Testis (tissue), 3 donors: ENCODE measurements around the gene ANKRD55. TPM values are rescaled to one million over a fixed set of nuclear protein-coding genes. Genes with fewer than 3 reads are reported as not detected.

Experiments used
- DNase-seq: peaks from one replicate; pipeline ENCODE4 v3.0.0-alpha.2; 2019
- H3K27ac ChIP-seq, 2 donors: fragments of 200-600 bp; sonication (generic); one replicate each; pipeline ENCODE4 v1.5.1; 2019
- H3K27me3 ChIP-seq: fragments of 200-600 bp; sonication (generic); one replicate; pipeline ENCODE4 v1.5.1; 2019
- H3K36me3 ChIP-seq: fragments of 200-600 bp; sonication (generic); one replicate; pipeline ENCODE4 v1.5.1; 2017; ENCODE audit warnings: low read depth; ENCODE audit errors: missing control alignments
- H3K4me1 ChIP-seq: fragments of 200-600 bp; sonication (generic); one replicate; pipeline ENCODE4 v1.5.1; 2019
- H3K4me3 ChIP-seq, 2 donors: fragments of 200-600 bp; sonication (generic); one replicate each; pipeline ENCODE4 v1.5.1; 2017 to 2019
- H3K9me3 ChIP-seq: fragments of 200-600 bp; sonication (generic); one replicate; pipeline ENCODE4 v1.5.1; 2017
- POLR2A ChIP-seq: fragments of 450-650 bp; IDR thresholded peaks from one replicate; pipeline ENCODE4 v1.6.1; 2017; ENCODE audit warnings: antibody characterized with exemption, mild to moderate bottlenecking, moderate library complexity
- WGBS, 2 donors: methylation state at CpG; one replicate each; pipeline ENCODE4 v1.1.5; 2018; 5-methylcytosine and 5-hydroxymethylcytosine counted together
- intact Hi-C: fragments of 100-400 bp; cut with DNase I; formaldehyde crosslinking; loops from one replicate; pipeline ENCODE4 v1.15.1; 2023; ENCODE audit warnings: low total_unique reads
- polyA plus RNA-seq: library from polyadenylated mRNA; stranded (reverse); fragments of 350-450 nt; fragmentation: Illumina TruSeq; extraction: RNeasy Lipid Tissue Mini Kit (QIAGEN cat#74804); gene quantifications from one replicate; pipeline ENCODE4 v1.2.3, GENCODE V29; 2014; ENCODE audit warnings: low read depth, low replicate concordance; ENCODE audit not compliant: insufficient read depth
- total RNA-seq, 2 donors: library from RNA; depleted of rRNA; stranded (reverse); fragments of >200 nt; gene quantifications; one replicate each; pipeline ENCODE4 v1.2.3, GENCODE V29; 2016
- TF ChIP-seq, protein P1 (sequence below), 3 experiments: fragments of 450-650 bp in 2 of 3; fragments of 200-600 bp in 1 of 3; sonication (generic) in 1 of 3; IDR thresholded peaks; one replicate each; pipeline ENCODE4 v1.5.1; 2016 to 2019; ENCODE audit warnings: antibody characterized with exemption in 3 of 3, mild to moderate bottlenecking in 2 of 3, moderate library complexity in 1 of 3

Gene ANKRD55
- total and polyA plus RNA-seq, 3 donors from 2014 or later = 6.1 to 28.1 (median 6.2) TPM

DNA sequence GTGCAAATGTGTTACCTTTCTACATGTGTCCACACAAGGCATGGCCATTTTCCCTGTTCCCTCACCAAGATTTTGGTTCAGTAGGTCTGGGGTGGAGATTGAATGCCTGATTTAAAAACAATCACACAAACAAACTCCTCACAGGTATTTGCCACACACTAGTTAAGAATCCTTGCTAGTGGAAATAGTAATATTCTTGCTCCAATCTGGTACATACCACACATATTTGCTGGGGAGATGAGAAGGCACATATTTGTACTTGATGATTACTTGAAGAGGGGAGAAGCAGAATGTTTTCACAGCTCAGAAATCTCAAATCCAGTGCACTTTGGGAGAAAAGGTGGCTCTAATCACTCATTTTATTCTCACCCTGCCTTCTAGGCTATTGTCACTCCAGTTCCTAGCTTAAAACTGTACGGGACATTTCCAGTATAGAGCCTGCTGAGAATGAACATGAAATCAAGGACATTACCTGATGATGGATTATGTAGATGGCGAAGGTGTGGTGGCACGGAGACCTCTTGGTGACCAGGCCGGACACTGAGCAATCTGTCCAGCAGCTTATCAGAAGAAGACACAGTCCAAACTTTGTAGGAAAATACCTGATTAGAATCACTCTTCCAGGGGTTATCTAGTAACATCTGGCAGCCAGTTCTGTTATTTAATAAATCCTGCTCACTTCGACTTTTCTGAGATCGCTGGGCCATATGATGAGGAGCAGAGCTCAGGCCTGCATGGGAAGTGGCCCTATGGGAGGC, 122.3 kb downstream of the ANKRD55 start:
- WGBS, 2 donors = 78 to 85% methylated on average over 6 of the region's 6 CpGs

DNA sequence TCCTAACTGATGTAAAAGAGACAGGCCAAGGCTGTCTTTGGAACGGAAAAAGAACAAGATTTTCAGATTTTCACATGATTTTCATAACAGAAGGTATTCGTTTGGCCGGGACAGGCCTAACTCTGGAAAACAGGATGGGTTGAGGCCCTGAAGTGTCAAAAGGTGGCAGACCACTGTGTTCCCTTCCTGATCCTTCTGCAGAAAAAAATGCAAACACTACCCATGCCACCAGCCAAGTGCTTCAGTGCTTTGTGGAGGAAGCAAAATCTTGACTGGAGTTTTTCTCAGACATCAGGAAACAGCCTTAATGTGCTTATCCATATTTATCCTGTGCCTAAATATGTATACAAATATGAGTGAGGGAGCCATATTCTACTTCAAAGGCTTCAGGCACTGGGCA, 124.9 kb downstream of the ANKRD55 start:
- H3K27ac ChIP-seq = peak overlapping the region in 1 of 2 donors; percentile 2
- H3K9me3 ChIP-seq = no peaks in the 10 kb centered on the region
- intact Hi-C loops = no loop called here
- no peaks in the 10 kb centered on the region for H3K27me3 ChIP-seq
- H3K4me3 ChIP-seq = no peak overlapping the region
- TF ChIP-seq, protein P1, sequence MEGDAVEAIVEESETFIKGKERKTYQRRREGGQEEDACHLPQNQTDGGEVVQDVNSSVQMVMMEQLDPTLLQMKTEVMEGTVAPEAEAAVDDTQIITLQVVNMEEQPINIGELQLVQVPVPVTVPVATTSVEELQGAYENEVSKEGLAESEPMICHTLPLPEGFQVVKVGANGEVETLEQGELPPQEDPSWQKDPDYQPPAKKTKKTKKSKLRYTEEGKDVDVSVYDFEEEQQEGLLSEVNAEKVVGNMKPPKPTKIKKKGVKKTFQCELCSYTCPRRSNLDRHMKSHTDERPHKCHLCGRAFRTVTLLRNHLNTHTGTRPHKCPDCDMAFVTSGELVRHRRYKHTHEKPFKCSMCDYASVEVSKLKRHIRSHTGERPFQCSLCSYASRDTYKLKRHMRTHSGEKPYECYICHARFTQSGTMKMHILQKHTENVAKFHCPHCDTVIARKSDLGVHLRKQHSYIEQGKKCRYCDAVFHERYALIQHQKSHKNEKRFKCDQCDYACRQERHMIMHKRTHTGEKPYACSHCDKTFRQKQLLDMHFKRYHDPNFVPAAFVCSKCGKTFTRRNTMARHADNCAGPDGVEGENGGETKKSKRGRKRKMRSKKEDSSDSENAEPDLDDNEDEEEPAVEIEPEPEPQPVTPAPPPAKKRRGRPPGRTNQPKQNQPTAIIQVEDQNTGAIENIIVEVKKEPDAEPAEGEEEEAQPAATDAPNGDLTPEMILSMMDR (IDR thresholded peaks at IDR 0.05) = no peak
- no peak for TF ChIP-seq POLR2A
- no peaks in the 10 kb centered on the region for H3K36me3 ChIP-seq
- 37 to 47% methylated on average over 3 of the region's 3 CpGs for WGBS, 2 donors
- DNase-seq = no peak
- H3K4me1 ChIP-seq = no peaks in the 10 kb centered on the region

More for the DNA sequence above, 122.3 kb downstream of the ANKRD55 start:
- intact Hi-C loops = no loop called here
- Histone ChIP-seq H3K4me3 (no peak overlapping the region), H3K27ac (no peak overlapping the region), H3K36me3 (no peaks in the 10 kb centered on the region), H3K4me1 (no peaks in the 10 kb centered on the region), H3K27me3 (no peaks in the 10 kb centered on the region), H3K9me3 (no peaks in the 10 kb centered on the region)
- DNase-seq = no peak
- TF ChIP-seq POLR2A = no peak
- TF ChIP-seq, protein P1 (IDR thresholded peaks at IDR 0.05) = no peak

DNA sequence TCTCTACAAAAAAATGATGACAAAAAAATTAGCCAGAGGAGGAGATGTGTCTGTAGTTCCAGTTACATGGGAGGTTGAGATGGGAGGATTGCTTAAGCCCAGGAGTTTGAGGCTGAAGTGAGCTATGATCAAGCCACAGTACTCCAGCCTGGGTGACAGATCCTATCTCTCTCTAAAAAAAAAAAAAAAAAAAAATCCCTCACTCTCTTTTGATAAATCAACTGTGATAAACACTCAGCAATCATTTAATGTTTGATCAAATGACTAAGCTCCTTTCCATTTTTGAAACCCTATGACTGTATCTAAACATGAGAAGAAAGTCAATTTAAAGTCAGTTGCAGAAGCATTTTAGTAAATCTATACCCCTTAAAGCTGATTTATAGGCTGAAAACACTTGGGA, 126.3 kb downstream of the ANKRD55 start:
- H3K4me3 ChIP-seq = no peak overlapping the region
- TF ChIP-seq, protein P1 (IDR thresholded peaks at IDR 0.05) = no peak
- TF ChIP-seq POLR2A = no peak
- no peaks in the 10 kb centered on the region for H3K36me3 ChIP-seq
- H3K27me3 ChIP-seq = no peaks in the 10 kb centered on the region
- DNase-seq = no peak
- no peaks in the 10 kb centered on the region for H3K9me3 ChIP-seq
- intact Hi-C loops = no loop called here
- H3K4me1 ChIP-seq = no peaks in the 10 kb centered on the region
- no peak overlapping the region for H3K27ac ChIP-seq

DNA sequence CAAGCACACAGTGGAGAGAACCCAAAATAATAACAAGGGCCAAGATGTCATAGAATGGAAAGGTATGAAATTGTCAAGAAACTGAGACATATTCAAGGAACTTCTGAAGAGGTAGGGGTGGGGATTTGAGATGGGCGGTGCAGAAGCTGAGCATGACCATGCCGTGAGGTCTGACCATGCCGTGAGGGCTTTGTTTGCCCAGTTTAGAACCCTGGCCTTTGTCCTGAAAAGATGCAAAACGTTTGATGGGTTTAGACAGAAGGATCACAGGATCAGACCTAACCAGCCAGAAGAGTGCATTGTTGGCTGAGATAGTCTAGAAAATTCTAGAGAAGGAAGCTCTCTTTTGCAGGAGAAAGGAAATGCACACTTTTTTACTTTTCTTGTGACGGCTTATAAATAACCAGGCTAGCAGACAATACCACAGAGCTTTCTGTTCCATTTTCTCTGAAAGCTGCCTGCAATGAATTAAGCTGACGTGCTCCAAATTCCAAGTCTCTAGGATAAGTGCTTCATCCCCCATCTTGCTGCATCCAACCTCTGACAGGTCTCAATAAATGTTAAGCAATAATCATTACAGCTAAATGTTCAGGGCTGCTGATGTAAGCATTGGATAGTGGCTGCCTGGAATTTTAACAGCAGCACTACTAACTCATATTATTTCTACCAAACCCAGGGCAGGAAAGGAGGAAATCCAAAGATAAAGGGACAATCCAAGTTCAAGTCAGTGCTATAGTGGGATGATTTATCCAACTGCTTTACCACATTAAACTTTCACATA, 127.4 kb downstream of the ANKRD55 start:
- WGBS, 2 donors = 79 to 80% methylated on average over 6 of the region's 6 CpGs
- no peak overlapping the region for H3K4me3 ChIP-seq
- no peaks in the 10 kb centered on the region for H3K36me3 ChIP-seq
- intact Hi-C loops = no loop called here
- H3K27me3 ChIP-seq = no peaks in the 10 kb centered on the region
- H3K27ac ChIP-seq = no peak overlapping the region
- H3K4me1 ChIP-seq = no peaks in the 10 kb centered on the region
- no peak for DNase-seq
- no peaks in the 10 kb centered on the region for H3K9me3 ChIP-seq
- TF ChIP-seq, protein P1 (IDR thresholded peaks at IDR 0.05) = no peak
- no peak for TF ChIP-seq POLR2A
